HTERT RPE-1 (cell line): ENCODE results near the gene MYOF.
"Not testable (repeated sequence)": the region's sequence is repeated elsewhere in the genome, so short reads cannot be mapped to it uniquely, and the experiment has no call there.

Experiments used
- in situ Hi-C: fragments of 300-500 bp; cut with MboI; formaldehyde crosslinking; loops from 4 replicates; pipeline ENCODE4 v1.14.3; 2020; ENCODE audit warnings: low sequenced_read_pairs

The MYOF gene

GRCh38 chr10:93352638-93353383, 129.3 kb downstream of the MYOF start:
- in situ Hi-C loops, result no loop called here

- in situ Hi-C loops, result no loop called here
Measured at GRCh38 chr10:93346694-93347093, 135.4 kb downstream of the MYOF start.

- in situ Hi-C loops, result no loop called here
Measured at GRCh38 chr10:93346108-93346507, 136.0 kb downstream of the MYOF start.

GRCh38 chr10:93344691-93345090, 137.4 kb downstream of the MYOF start:
- in situ Hi-C loops, result no loop called here

- in situ Hi-C loops, result no loop called here
Measured at GRCh38 chr10:93342921-93343320, 139.2 kb downstream of the MYOF start.

GRCh38 chr10:93342366-93342765, 139.8 kb downstream of the MYOF start:
- in situ Hi-C loops, result no loop called here

- in situ Hi-C loops, result no loop called here
Measured at GRCh38 chr10:93337309-93337721, 144.8 kb downstream of the MYOF start.

GRCh38 chr10:93336678-93337077, 145.5 kb downstream of the MYOF start:
- in situ Hi-C loops, result no loop called here

- in situ Hi-C loops, result no loop called here
Measured at GRCh38 chr10:93336110-93336509, 146.0 kb downstream of the MYOF start.

GRCh38 chr10:93334901-93335327, 147.2 kb downstream of the MYOF start:
- in situ Hi-C loops, result no loop called here

GRCh38 chr10:93334181-93334580, 148.0 kb downstream of the MYOF start:
- in situ Hi-C loops, result no loop called here

- in situ Hi-C loops, result no loop called here
Measured at GRCh38 chr10:93333278-93333978, 148.7 kb downstream of the MYOF start.

GRCh38 chr10:93330824-93331223, 151.3 kb downstream of the MYOF start:
- in situ Hi-C loops, result no loop called here

GRCh38 chr10:93319896-93320295, 162.2 kb downstream of the MYOF start:
- in situ Hi-C loops, result no loop called here

GRCh38 chr10:93319096-93319495, 163.0 kb downstream of the MYOF start:
- in situ Hi-C loops, result no loop called here

- in situ Hi-C loops, result no loop called here
Measured at GRCh38 chr10:93315246-93315645, 166.9 kb downstream of the MYOF start.

- in situ Hi-C loops, result not testable (repeated sequence)
Measured at GRCh38 chr10:93314656-93315055, 167.5 kb downstream of the MYOF start.

- in situ Hi-C loops, result no loop called here
Measured at GRCh38 chr10:93313798-93314197, 168.3 kb downstream of the MYOF start.

GRCh38 chr10:93309062-93309461, 173.1 kb downstream of the MYOF start:
- in situ Hi-C loops, result no loop called here

GRCh38 chr10:93305122-93305521, 177.0 kb downstream of the MYOF start:
- in situ Hi-C loops, result no loop called here

- in situ Hi-C loops, result no loop called here
Measured at GRCh38 chr10:93300981-93301380, 181.2 kb downstream of the MYOF start.

- in situ Hi-C loops, result no loop called here
Measured at GRCh38 chr10:93300288-93300917, 181.7 kb downstream of the MYOF start.
